GM12874 (cell line): ENCODE data around the gene METTL15.

ENCODE experiments used
- TF ChIP-seq, protein P1 (sequence below): IDR thresholded peaks from 2 replicates; pipeline ENCODE4 v1.5.1; 2011; ENCODE audit warnings: low read depth, mild to moderate bottlenecking, control low read depth, low read length, moderate library complexity; ENCODE audit not compliant: insufficient read depth

Gene METTL15, protein sequence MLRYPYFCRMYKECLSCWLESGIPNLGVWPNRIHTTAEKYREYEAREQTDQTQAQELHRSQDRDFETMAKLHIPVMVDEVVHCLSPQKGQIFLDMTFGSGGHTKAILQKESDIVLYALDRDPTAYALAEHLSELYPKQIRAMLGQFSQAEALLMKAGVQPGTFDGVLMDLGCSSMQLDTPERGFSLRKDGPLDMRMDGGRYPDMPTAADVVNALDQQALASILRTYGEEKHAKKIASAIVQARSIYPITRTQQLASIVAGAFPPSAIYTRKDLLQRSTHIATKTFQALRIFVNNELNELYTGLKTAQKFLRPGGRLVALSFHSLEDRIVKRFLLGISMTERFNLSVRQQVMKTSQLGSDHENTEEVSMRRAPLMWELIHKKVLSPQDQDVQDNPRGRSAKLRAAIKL

DNA sequence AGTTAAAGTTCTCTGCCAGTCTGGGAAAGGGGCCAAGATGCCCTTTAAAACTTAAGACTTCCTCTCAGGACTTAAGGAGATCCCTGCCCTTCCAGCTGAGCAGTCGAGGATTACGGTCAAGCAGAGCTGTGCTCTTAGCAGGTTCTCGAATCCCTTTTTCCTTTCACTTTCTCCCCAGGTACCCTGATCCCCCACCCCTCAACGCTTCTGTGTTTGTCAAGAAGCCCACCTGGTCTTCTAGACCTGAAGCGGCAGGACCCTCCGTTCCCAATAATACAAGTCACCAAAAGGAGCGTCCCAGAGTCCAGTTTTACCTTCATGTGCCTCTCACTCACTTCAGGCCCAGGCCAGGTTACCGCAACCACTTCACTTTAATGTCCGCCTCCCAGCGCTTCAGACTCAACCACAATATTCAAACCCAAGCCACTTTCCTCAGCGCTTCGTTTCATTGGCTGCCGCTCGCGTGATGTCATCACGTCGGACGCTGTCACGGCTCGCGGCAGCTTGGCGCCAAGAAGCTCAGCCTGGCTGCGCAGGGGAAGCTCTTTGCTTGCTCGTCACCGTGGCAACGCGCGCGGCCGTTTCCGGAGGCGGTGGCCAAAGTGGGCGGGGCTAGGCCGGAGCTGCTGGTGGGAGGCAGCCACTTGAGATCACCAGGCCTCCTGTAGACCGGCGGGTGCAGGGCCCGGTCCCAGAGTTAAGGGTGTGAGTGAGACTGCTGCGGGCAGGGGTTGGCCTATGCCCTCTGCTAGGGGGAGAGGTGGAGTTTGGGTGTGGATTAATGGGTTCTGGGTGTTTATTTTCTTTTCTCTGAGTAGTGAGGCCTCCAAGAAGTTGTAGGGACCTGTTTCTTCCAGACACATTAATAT, at the start of gene METTL15, which contains the start of gene KIF18A:
TSS of gene METTL15 (plus strand) at position 639 of the 869 bp plus-strand sequence. CDS start 4,947 bp downstream, outside the sequence.
TSS of gene KIF18A (minus strand) at position 407 of the 869 bp plus-strand sequence. CDS start 10,209 bp downstream, outside the sequence.
- TF ChIP-seq, protein P1, sequence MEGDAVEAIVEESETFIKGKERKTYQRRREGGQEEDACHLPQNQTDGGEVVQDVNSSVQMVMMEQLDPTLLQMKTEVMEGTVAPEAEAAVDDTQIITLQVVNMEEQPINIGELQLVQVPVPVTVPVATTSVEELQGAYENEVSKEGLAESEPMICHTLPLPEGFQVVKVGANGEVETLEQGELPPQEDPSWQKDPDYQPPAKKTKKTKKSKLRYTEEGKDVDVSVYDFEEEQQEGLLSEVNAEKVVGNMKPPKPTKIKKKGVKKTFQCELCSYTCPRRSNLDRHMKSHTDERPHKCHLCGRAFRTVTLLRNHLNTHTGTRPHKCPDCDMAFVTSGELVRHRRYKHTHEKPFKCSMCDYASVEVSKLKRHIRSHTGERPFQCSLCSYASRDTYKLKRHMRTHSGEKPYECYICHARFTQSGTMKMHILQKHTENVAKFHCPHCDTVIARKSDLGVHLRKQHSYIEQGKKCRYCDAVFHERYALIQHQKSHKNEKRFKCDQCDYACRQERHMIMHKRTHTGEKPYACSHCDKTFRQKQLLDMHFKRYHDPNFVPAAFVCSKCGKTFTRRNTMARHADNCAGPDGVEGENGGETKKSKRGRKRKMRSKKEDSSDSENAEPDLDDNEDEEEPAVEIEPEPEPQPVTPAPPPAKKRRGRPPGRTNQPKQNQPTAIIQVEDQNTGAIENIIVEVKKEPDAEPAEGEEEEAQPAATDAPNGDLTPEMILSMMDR, result no peak

GRCh38 chr11:28071305-28071704, 36.9 kb upstream of the METTL15 start:
- TF ChIP-seq, protein P1, result no peak

GRCh38 chr11:28072321-28072720, 35.9 kb upstream of the METTL15 start:
- TF ChIP-seq, protein P1, result no peak

- TF ChIP-seq, protein P1, result no peak
Observed at GRCh38 chr11:28077521-28077920, 30.7 kb upstream of the METTL15 start.

DNA sequence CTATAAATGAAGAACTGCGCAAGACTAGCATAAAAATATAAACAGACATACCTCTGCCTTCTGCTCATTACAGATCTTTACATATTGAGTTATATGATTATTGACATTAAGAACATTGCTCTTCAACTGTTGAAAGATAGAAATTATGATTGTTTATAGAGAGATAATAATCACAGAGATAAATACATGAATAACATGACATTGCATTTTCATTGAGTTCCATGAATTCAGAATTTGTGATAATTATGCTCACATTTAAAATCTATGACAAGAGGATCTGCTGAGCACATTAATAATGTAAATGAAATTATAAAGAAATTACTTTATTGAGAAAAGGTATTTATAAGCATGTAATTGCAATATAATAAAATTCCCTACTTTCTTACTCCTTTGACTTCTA, 25.1 kb upstream of the METTL15 start:
- TF ChIP-seq, protein P1, result no peak

DNA sequence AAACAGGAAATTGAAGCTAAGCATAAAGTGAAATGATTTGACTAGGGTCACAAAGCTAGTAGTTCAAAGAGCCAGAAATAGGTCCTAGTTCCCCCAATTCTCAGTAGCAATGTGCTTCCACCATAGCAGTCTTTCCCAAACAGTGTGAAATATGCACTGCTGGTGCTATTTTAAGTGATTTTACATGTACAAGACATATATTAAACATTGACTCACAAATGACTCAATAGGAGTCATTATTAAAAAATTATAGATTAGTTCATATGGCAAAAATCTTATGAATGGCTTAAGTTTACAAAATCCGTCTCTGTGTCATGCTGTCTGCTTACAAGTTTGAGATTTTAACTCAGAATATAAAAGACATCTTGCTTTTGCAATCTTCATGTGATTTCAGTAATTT, 21.6 kb upstream of the METTL15 start:
- TF ChIP-seq, protein P1, result no peak

- TF ChIP-seq, protein P1, result no peak
Observed at GRCh38 chr11:28089378-28089777, 18.8 kb upstream of the METTL15 start.
